Panc1 (cell line): ENCODE data around the gene SLC10A3. TPM values are rescaled to one million over a fixed set of nuclear protein-coding genes. Genes with fewer than 3 reads are reported as not detected.

Experiments
- ATAC-seq: fragments of 200-7000 bp; cut with Tn5 transposase; 2 replicates; pipeline ENCODE4 v1.9.1; 2020; ENCODE audit warnings: mild to moderate bottlenecking, moderate library complexity
- BruUV-seq: library from RNA; stranded (reverse); fragments of 400-500 nt; replicated peaks from 2 replicates; lab custom pipeline; 2021; lab: Mats Ljungman, UMichigan
- CTCF ChIA-PET: fragments of 300-600 bp; sonication (Branson Sonifier 250); formaldehyde crosslinking; loops from one replicate; lab custom pipeline; 2022; ENCODE audit warnings: antibody characterized with exemption; lab: Charles Lee
- POLR2A ChIA-PET: fragments of 300-600 bp; sonication (Branson Sonifier 250); formaldehyde crosslinking; loops from one replicate; lab custom pipeline; 2022; ENCODE audit warnings: antibody characterized with exemption; lab: Charles Lee
- DNase-seq: peaks from one replicate; pipeline ENCODE4 v3.0.0-alpha.2; 2010; ENCODE audit warnings: low read depth, low spot score
- H3K27ac ChIP-seq: 2 replicates; pipeline ENCODE4 v1.5.1; 2011; ENCODE audit warnings: mild to moderate bottlenecking, low read length, inconsistent platforms
- H3K27me3 ChIP-seq: fragments of 200-500 bp; sonication (Bioruptor generic); 2 replicates; pipeline ENCODE4 v1.6.0; 2014; ENCODE audit warnings: low read length, inconsistent platforms; ENCODE audit not compliant: control insufficient read depth, insufficient read depth
- H3K36me3 ChIP-seq: fragments of 200-500 bp; sonication (Bioruptor generic); 2 replicates; pipeline ENCODE4 v1.5.1; 2014; ENCODE audit warnings: inconsistent platforms, mild to moderate bottlenecking, low read length, moderate library complexity; ENCODE audit not compliant: control insufficient read depth, insufficient read depth
- H3K4me1 ChIP-seq: 2 replicates; pipeline ENCODE4 v1.5.1; 2011; ENCODE audit warnings: inconsistent platforms, mild to moderate bottlenecking, low read length, moderate library complexity; ENCODE audit not compliant: control insufficient read depth, insufficient read depth
- H3K4me3 ChIP-seq, 2 experiments: 2 replicates each; pipeline ENCODE4 v1.5.1; 2011 to 2012; ENCODE audit warnings: low read depth in 2 of 2, low read length in 2 of 2, mild to moderate bottlenecking in 2 of 2, inconsistent platforms in 1 of 2, moderate library complexity in 1 of 2
- H3K9me3 ChIP-seq: fragments of 200-500 bp; sonication (Bioruptor generic); 2 replicates; pipeline ENCODE4 v1.5.1; 2014; ENCODE audit warnings: low read depth, mild to moderate bottlenecking, inconsistent platforms, low read length, moderate library complexity; ENCODE audit not compliant: control insufficient read depth, insufficient read depth
- CTCF ChIP-seq: fragments of 450-650 bp; IDR thresholded peaks from 2 replicates; pipeline ENCODE4 v1.5.1; 2017; ENCODE audit warnings: mild to moderate bottlenecking
- POLR2AphosphoS5 ChIP-seq: IDR thresholded peaks from 2 replicates; pipeline ENCODE4 v1.6.1; 2012; ENCODE audit warnings: mild to moderate bottlenecking, low read depth, low read length, moderate library complexity
- SIN3A ChIP-seq: IDR thresholded peaks from 2 replicates; pipeline ENCODE4 v1.6.1; 2012; ENCODE audit warnings: low read depth, mild to moderate bottlenecking, low read length, moderate library complexity, borderline replicate concordance; ENCODE audit not compliant: insufficient read depth
- TCF7L2 ChIP-seq: IDR thresholded peaks from 2 replicates; pipeline ENCODE4 v1.6.1; 2011; ENCODE audit warnings: mild to moderate bottlenecking, low read depth, low read length, inconsistent platforms
- in situ Hi-C: cut with HindIII; loops from 2 replicates; pipeline ENCODE4 v1.10.0; 2016; ENCODE audit warnings: low sequenced_read_pairs, low pct_unique_long_range_greater_than_20kb
- intact Hi-C: fragments of 100-400 bp; cut with micrococcal nuclease; formaldehyde crosslinking; loops from one replicate; pipeline ENCODE4 v1.10.0; 2022; ENCODE audit not compliant: unreplicated experiment
- total RNA-seq: library from RNA; stranded (reverse); gene quantifications from one replicate; pipeline ENCODE4 v1.2.1, GENCODE V29; 2021; ENCODE audit not compliant: unreplicated experiment
- TF ChIP-seq, protein P1 (sequence below), 2 experiments: IDR thresholded peaks; 2 replicates each; pipeline ENCODE4 v1.6.1; 2011 to 2012; ENCODE audit warnings: low read depth in 2 of 2, control low read depth in 1 of 2, low read length in 1 of 2, mild to moderate bottlenecking in 1 of 2, moderate library complexity in 1 of 2; ENCODE audit not compliant: insufficient read depth in 1 of 2

Gene SLC10A3
- total RNA-seq, 1 experiment from 2014 or later: 64.1 TPM

GRCh38 chrX:154508384-154508745 is 17.9 kb upstream of the SLC10A3 start:
- no peaks in the 10 kb centered on the region for H3K36me3 ChIP-seq
- intact Hi-C loops: no loop called here
- in situ Hi-C loops: no loop called here

GRCh38 chrX:154507673-154508383 is 17.4 kb upstream of the SLC10A3 start:
- CTCF ChIA-PET: no interaction called here
- H3K4me1 ChIP-seq: no peaks in the 10 kb centered on the region
- BruUV-seq: no TSS peak
- in situ Hi-C loops (no loop called here), intact Hi-C loops (no loop called here)
- POLR2A ChIA-PET: no interaction called here
- H3K27me3 ChIP-seq: no peaks in the 10 kb centered on the region
- H3K9me3 ChIP-seq: no peaks in the 10 kb centered on the region
- no peak overlapping the region for H3K4me3 ChIP-seq
- no peak for TF ChIP-seq CTCF
- TF ChIP-seq, protein P1, sequence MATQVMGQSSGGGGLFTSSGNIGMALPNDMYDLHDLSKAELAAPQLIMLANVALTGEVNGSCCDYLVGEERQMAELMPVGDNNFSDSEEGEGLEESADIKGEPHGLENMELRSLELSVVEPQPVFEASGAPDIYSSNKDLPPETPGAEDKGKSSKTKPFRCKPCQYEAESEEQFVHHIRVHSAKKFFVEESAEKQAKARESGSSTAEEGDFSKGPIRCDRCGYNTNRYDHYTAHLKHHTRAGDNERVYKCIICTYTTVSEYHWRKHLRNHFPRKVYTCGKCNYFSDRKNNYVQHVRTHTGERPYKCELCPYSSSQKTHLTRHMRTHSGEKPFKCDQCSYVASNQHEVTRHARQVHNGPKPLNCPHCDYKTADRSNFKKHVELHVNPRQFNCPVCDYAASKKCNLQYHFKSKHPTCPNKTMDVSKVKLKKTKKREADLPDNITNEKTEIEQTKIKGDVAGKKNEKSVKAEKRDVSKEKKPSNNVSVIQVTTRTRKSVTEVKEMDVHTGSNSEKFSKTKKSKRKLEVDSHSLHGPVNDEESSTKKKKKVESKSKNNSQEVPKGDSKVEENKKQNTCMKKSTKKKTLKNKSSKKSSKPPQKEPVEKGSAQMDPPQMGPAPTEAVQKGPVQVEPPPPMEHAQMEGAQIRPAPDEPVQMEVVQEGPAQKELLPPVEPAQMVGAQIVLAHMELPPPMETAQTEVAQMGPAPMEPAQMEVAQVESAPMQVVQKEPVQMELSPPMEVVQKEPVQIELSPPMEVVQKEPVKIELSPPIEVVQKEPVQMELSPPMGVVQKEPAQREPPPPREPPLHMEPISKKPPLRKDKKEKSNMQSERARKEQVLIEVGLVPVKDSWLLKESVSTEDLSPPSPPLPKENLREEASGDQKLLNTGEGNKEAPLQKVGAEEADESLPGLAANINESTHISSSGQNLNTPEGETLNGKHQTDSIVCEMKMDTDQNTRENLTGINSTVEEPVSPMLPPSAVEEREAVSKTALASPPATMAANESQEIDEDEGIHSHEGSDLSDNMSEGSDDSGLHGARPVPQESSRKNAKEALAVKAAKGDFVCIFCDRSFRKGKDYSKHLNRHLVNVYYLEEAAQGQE (IDR thresholded peaks at IDR 0.05; ENCODE audit: insufficient read depth in 1 of 2, low read depth in 2 of 2, low read length in 1 of 2): no peak
- no peak for TF ChIP-seq POLR2AphosphoS5
- no peak for TF ChIP-seq SIN3A
- TF ChIP-seq TCF7L2: no peak
- no peaks in the 10 kb centered on the region for H3K36me3 ChIP-seq
- DNase-seq (no peak), ATAC-seq (no peak)
- no peak overlapping the region for H3K27ac ChIP-seq

More at GRCh38 chrX:154508384-154508745, 17.9 kb upstream of the SLC10A3 start:
- no peaks in the 10 kb centered on the region for H3K27me3 ChIP-seq
- ChIA-PET POLR2A (no interaction called here), CTCF (no interaction called here)
- DNase-seq (no peak), ATAC-seq (no peak)
- no peaks in the 10 kb centered on the region for H3K9me3 ChIP-seq
- H3K4me3 ChIP-seq: no peak overlapping the region
- TF ChIP-seq SIN3A (no peak), CTCF (no peak), TCF7L2 (no peak)
- TF ChIP-seq, protein P1 (IDR thresholded peaks at IDR 0.05; ENCODE audit: insufficient read depth in 1 of 2, low read depth in 2 of 2, low read length in 1 of 2): no peak
- BruUV-seq: no TSS peak
- H3K4me1 ChIP-seq: no peaks in the 10 kb centered on the region
- no peak overlapping the region for H3K27ac ChIP-seq
